SIG-M5 treated with dmso at 0.1 percent for 504 hours (cell line): ENCODE data around the gene UCK2.

Experiments
- DNase-seq: peaks from one replicate; lab custom pipeline; 2025; ENCODE audit not compliant: unreplicated experiment; lab: John Stamatoyannopoulos, UW

Gene UCK2

DNA sequence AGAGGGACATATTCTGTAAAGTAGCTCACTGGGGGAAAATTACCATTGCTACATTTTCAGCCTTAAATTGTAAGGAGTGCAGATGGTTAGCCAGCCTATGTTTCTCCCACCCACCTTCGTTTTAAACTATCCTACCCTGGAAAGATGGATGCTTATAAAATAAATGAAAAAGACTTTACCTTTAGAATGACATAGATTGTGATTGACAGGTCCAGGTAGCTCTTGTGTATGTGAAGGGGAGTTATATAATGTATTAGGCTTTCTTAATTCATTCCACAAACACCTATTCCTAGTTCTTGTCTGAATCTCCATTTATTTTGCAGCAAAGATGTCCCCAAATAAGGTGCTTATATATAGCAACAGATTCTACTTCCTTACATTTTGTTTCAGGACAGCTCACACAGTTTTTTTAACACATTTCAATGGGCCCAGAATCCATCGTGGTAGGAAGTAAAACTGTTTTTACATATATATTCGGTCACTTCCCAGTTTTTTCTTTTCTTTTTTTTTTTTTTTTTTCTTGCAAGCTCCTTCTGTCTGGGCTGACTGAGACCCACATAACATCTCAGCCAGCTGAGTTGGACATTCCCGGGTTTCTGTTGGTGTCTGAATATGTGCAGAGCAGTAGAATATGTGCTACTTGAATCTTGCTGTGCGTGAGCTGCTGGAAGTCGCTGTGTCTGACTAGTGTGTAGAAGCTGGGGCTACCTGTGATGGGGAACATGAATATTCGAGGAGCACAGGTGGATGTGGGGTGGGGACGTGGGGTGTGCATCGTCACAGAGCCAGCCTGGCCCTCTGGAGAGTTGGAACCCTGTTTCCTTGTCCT lies 27.8 kb downstream of the UCK2 start:
- peak; percentile 89 for DNase-seq

DNA sequence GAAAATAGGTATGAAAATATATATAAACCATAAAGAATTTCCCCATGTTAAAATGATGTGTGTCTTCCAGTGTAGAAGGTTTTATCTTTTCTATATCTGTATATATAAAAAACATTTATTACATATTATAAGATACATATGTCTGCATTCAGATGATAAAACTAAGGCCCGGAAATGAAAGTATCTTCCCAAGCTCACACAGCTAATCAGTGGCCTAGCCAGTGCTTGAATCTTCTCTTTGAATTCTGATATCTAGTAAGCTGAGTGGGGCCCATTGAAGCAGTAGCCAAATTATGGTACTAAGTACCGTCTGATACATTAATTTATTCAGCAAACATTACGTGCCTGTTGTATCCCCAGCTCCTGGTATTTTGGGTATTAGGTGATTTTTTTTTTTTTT lies 28.6 kb downstream of the UCK2 start:
- no peak for DNase-seq

DNA sequence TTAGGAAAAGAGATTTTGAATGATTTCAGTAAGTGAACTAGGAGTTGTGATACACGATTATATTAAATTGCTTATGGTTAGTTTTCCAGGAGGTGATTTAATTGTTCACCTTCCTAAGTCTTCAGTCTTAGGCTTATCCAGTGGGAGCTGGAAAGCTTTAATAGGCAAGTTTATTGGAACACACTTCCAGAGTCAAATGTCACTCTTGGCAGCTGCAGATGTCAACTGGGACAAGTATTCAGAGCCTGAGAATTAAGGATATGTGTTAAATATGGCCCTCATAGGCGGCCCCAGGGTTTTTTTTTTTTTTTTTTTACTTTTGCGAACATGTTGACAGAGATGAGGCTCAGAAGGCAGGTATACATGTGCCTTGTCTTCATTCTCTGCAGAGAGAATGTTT lies 29.2 kb downstream of the UCK2 start:
- no peak for DNase-seq

DNA sequence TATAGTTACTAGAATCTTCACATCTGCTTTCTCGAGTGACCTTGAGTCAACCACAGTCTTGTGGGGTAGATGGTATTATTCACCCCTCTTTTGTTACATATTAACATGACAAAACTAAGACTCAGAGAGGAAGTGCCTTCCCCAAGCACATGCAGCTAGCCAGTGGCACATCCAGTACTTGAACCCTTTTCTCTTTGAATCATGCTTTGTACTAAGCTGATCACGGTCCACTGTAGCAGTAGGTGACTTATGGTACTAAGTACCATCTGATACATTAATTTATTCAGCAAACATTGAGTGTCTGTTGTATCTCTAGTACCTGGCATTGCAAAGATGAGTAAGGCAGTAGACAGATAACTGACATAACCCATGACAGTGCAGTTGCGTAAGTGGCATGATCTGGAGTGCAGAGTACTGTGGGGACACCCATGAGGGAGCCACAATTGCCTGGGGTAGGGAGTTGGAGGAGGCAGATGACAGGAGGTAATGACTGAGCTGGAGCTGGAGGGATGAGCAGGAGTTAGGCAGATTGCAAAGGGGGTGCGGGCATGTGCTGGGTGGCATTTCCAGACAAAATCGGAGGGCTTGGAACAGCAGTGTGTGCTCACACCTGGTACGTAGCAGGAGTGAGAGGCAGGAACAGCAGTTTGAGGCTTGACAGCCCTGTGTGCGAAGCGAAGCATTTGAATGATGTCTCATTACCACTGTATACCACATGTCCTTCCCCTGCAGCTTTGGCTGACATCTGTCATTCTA lies 29.8 kb downstream of the UCK2 start:
- peak; percentile 90 for DNase-seq

DNA sequence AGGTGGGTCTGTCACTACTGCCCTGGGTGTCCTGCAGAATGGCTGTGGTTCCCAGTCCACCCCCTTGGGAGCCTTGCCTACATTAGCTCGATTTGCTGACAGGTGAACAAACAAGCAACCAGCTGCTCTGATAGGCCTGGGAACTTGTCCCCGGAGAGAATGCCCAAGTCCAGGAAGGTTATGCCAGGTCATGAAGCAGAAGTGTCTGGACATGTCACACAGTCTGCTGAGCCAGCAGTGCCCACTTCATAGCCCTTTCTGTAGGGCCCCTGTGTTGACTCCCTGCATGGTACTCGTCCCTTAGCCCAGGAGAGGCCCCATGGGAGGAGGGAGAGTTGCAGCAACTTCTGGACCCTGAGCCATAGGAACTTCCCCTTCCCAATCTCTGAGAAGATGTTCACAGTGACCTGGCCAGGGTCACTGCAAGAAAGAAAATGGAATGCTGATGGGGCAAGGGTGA lies 31.0 kb downstream of the UCK2 start:
- DNase-seq: no peak

DNA sequence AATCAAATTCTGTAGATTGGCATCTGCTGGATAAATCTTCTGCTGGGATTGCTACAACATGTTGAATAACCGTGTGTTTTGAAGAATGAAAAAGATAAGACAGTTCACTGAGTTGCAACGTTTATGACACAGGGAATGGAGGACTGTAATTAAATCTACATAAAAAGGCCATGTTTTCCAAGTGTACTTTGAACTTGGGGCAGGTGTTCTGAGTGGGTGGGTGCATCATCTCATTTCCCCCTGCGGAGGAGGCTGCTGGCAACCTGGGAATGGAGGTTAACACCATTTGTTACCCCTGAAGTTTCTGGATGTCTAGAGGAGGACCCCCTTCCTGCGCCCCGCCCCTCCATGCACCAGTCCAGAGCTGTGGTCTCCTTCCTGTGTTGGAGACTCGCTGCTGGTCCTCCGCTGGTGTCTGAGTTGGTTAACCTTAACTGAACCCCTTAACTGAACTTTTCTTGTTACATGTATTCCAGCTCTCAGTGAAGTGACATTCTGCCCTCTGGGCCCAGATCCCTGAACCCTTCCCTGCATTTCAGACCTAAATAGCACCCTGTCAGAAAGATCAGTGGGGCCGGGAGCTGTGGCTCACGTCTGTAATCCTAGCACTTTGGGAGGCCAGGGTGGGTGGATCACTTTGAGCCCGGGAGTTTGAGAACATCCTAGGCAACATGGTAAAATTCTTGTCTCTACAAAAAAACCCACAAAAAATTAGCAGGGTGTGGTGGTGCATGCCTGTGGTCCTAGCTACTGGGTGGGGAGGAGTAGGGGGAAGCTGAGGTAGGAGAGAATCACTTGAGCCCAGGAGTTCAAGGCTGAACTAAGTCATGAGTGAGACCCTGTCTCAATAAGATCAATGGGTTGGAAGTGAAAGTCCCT lies 31.8 kb downstream of the UCK2 start:
- no peak for DNase-seq

DNA sequence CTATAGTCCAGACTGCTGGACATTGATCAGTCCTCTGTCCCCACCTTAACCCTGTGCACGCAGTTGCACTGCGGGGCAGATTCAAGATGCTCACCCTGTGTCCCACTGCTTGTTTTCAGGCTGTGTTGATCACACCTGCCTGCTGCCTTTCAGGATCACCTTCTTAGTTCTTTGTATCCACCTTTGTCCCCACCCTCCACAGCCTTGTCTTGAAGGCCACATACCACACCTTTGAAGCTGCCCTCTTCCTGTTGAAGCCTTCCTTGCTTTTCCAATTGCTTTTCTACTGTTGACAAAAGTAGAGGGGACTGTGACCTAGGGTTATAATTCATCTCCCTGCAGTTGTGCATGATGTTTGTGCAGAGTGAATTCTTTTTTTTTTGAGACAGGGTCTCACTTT lies 32.7 kb downstream of the UCK2 start:
- no peak for DNase-seq

DNA sequence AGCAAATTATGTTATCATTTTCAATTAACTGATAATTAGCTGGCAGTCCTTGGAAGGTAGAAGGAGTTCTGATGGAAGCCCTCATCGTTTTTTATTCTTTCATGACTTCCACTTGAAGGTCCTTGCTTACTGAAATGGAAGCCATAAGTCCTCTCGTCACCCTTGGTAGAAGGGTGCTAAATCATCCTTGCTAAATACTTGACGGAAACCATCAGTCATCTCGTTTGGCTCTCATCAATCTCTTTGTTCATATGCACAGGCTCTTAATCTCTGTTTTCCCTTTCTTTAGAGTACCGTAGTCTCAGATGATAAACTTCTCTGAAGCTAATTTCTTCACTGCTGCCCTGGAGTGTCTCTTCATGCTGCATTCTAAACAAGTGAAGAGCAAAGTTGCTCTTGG lies 34.5 kb downstream of the UCK2 start:
- no peak for DNase-seq

DNA sequence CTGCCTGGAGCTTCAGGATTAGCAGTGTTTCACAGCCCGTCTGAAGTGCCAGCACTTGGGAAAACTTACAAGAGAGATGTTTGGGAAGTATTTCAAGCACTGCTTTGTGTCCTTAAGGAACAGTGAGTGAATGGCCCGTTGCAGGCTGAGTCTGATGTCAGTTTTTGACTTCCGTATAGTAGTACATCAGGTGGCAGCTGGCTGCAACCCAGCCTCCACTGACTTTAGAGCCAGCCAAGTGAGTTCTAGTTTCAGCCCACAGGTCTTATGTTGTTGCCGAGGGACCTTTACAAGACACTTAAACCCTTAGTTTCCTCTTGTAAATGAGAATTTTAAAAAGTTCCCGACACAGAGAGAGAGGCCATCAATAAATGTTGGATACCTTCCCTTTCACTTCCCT lies 35.0 kb downstream of the UCK2 start:
- no peak for DNase-seq

DNA sequence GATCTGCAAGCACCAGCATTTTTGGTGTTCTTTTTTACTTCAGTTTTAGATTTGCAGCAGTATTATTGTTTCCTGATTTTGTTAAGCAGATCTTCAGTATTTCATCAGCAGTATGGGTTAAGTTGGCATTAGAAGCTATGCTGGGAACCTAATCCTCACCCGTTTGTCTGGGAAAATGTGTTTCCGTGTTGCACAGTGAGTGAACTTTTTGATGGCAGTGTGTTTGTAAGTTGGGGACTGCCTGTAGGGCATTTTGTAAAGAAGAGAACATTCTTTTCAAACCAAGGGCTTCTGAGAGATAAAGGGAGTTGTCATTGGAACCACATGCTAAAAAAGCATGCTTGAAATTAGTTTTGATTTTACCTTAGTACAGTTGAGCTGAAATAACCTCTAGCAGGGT lies 35.9 kb downstream of the UCK2 start:
- DNase-seq: no peak

DNA sequence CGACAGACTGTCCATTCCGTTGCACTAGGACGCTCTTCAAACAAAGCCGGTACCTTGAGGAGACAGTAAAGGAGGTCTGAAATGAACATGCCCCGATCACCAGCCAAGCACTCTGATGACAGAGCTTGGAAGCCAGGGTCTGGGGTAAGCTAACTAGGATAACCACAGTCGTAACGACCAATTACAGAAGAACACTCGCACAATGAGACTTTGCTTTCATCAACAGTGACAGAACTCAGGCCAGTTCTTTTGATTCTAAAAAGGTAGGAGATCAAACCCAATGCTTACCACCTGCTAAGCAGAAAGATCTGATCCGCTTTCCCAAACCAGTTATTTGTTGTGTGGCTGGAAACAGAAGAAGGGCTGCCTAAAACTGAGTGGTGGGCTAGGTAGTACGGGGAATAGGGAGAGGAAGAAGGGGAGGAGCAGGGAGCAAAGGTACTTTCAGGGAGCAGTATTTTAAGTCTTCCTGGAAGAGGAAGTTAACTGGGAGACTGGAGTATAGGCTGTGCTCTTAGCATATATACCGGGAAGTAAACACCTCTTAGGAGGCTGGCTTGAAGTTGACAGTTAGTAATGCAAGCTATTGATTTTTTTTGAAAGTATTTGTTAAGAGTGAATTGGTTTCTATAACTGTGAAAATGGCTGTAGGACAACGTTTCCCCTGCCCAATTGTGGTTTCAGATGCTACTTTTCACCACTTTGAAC lies 38.4 kb downstream of the UCK2 start:
- DNase-seq: no peak

DNA sequence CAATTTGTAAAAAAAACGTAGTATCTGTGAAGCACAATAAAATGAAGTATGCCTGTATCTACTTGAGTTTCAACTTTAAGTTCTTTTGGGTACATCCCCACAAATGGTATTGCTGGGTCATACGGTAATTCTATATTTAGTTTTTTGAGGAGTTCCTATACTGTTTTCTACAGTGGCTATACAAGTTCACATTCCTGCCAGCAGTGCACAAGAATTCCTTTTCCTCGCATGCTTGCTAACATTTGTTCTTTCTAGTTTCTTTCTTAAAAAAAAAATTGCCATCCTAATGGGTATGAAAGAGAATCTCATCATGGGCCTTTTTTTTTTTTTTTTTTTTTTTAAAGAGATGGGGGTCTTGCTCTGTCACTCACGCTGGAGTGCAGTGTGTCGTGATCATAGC lies 41.9 kb downstream of the UCK2 start:
- DNase-seq: no peak

DNA sequence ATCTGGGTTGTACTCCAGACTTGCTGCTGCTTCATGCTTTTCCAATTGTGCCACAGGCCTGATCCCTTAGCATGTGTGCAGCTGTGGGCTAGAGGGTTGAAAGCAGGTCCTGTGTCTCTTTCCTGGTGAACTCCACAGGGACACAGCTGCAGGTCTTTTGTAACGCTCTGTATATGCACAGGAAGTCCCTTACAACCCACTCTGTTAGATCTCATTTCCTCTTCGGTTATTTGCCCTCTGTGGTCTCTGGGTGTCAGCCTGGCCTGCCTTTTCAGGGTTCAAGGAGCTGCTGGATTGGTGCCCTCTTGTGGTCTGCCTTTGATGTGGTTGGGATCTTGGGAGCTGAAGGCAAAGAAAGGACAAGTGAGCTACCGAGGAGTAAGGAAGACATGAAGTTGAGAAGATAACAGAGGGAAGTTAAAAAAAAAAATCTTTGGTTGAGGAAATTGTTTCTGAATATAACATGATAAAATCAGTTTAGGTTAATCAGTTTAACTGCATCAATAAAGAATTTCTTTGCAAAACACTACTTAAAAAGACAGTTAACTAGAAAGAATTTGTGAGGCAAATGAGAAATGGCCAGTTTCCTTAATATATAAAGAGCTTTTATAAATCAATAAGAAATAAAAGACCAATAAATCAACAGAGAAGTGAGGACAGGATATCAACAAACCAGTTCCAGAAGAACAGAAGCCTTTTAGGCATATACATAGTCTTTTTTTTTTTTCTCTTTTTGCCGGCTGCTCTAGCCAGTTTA lies 44.1 kb downstream of the UCK2 start:
- DNase-seq: peak; percentile 99

DNA sequence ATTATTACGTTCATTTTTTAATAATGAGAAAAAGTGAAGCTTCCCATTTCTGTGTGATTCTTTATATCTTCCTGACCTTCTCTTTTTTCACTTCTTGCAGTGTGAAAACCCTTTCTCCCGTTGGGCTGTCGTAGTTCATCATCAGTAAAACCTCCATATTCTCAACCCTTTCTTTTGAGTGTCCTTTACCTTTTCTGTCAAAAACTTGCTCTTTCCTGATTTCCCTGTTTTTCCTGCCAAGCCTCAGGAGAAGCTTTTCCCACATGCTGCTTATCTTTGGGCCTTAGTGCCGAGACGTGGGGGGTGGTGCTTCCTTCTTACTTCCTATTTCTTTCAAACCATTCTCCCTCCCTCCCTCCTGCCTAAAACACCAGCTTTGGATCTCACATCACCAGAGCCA lies 46.1 kb downstream of the UCK2 start:
- no peak for DNase-seq

DNA sequence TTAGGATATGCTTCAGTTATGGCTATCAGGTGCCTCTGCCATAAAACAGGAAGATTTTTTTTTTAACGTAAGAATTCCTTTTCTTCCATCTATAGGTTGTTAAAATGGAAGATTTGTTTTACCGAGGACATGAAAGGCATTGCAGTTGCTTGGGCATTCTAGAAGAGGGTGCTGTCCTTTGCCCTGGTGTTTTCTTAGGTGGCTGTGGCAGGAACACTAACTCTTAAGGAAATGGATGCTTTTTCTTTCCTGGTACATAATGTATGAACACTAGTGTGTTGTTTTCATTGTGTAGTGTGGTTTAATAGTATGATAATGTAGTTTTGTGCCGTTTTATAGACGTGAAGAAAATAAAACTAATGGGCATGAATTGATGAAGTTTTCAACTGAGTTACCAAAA lies 47.2 kb downstream of the UCK2 start:
- DNase-seq: no peak

DNA sequence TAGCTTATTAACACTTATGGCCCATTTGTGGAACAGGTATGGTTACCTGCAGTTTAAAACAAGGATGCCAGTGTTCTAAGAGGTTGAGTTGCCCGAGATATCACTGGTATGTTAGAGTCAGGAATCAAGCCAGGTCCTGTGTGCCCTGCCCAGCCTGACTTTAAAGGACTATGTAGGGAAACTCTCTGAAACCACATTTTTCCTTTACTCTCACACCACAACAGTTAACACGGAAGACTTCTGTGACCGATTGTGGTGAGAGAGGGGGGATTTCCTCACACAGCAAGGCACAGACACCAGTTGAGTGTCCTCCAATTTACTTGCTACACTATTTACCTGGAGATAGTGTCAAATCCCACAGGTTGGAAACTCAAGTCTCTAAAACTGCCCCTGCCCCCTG lies 47.8 kb downstream of the UCK2 start:
- no peak for DNase-seq

DNA sequence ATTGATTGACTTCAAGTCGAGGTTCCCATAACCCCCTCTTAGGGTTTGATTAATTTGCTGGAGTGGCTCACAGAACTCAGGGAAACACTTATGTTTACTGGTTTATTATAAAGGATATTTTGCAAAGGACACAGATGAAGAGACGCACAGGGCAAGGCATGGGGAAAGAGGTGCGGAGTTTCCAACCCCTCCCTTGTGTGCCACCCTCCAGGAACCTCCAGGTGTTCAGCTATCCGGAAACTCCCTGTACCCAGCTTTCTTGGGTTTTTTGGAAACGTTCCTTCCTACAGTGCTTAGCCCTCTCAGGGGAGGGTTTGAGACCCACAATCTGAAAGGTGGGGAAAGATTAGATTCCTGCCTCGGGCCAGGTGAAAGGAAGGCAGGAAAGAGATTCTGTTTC lies 48.2 kb downstream of the UCK2 start:
- DNase-seq: no peak

DNA sequence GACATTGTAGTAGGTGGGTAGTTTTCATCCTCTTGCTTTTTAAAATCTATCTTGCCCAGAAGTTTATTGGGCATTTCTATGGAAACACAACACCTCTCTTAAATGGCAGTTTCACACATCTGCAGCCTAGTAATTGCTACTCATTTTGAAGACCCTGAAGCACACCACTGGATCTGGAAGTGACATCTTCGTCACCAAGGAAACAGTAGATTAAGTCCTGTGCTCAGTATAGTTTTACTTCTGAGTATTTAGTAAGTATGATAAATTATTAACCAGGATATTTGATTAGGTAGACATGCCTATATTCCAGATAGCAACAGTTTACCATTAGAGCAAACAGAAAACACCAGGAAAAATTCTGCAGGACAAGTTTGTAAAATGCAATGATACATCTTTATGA lies 48.7 kb downstream of the UCK2 start:
- DNase-seq: no peak

DNA sequence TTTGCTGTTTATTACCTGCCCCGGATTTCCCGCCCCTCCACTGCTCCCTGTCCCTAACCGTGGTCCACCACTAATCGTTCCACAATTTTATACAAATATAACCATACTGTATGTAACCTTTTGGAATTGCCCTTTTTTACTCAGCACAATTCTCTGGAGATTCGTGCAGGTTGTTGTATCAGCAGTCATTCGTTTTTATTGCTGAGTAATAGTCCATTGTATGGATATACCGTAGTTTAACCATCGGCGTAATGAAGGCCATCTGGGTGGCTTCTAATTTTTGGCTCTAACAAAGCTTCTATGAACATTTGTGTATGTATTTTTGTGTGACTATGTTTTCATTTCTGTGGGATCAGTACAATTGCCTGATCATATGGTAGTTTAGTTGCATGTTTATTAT lies 50.0 kb downstream of the UCK2 start:
- no peak for DNase-seq

DNA sequence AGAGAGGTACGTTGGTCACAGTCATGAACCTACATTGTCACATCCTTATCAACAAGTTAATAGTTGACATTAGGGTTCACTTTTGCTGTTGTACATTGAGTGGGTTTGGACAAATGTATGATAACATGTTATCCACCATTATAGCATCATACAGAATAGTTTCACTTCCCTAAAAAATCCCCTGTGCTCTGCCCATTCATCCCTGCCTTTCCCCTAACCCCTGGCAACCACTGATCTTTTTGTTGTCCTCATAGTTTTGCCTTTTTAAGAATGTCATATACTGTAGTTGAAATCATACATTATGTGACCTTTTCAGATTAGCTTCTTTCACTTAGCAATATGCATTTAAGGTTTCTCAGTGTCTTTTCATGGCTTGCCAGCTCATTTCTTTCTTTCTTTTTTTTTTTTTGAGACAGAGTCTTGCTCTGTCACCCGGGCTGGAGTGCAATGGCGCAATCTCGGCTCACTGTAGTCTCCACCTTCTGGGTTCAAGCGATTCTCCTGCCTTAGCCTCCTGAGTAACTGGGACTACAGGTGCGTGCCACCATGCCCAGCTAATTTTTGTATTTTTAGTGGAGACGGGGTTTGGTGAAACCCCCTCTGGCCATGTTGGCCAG lies 50.6 kb downstream of the UCK2 start:
- peak; percentile 85 for DNase-seq
